GM23338 (cell line): Measurements from ENCODE around the gene DNAJB6. TPM values are rescaled to one million over a fixed set of nuclear protein-coding genes. Genes with fewer than 3 reads are reported as not detected.
A peak's percentile ranks its signal among the peaks of the same experiment; 100 is the strongest.

ENCODE experiments used
- ATAC-seq: fragments of 200-7000 bp; cut with Tn5 transposase; 3 replicates; pipeline ENCODE4 v1.9.1; 2020
- DNase-seq: peaks from one replicate; pipeline ENCODE4 v3.0.0-alpha.2; 2015; ENCODE audit warnings: low spot score
- H2AFZ ChIP-seq: fragments of 200-600 bp; sonication (generic); 2 replicates; pipeline ENCODE4 v1.8.0; 2016; ENCODE audit warnings: antibody characterized with exemption, mild to moderate bottlenecking, moderate library complexity
- H3F3A ChIP-seq: fragments of 200-600 bp; sonication (generic); replicated peaks from 2 replicates; pipeline ENCODE4 v1.8.0; 2017; ENCODE audit warnings: antibody characterized with exemption, mixed run types, low read depth
- H3K27ac ChIP-seq: fragments of 200-600 bp; sonication (generic); 2 replicates; pipeline ENCODE4 v1.6.1; 2016; ENCODE audit warnings: low read depth
- H3K27me3 ChIP-seq: fragments of 200-600 bp; sonication (generic); 2 replicates; pipeline ENCODE4 v1.8.0; 2016; ENCODE audit warnings: mild to moderate bottlenecking, mixed run types, moderate library complexity; ENCODE audit not compliant: insufficient read depth
- H3K36me3 ChIP-seq: fragments of 200-600 bp; sonication (generic); 2 replicates; pipeline ENCODE4 v1.8.0; 2016; ENCODE audit warnings: mild to moderate bottlenecking; ENCODE audit not compliant: insufficient read depth
- H3K4me1 ChIP-seq: fragments of 200-600 bp; sonication (generic); 2 replicates; pipeline ENCODE4 v1.8.0; 2016; ENCODE audit warnings: mild to moderate bottlenecking, moderate library complexity; ENCODE audit not compliant: insufficient read depth
- H3K4me2 ChIP-seq: fragments of 200-600 bp; sonication (generic); 2 replicates; pipeline ENCODE4 v1.7.1; 2017; ENCODE audit warnings: mixed run types
- H3K4me3 ChIP-seq: fragments of 200-600 bp; sonication (generic); 2 replicates; pipeline ENCODE4 v1.6.1; 2016; ENCODE audit warnings: mixed run types
- H3K79me2 ChIP-seq: fragments of 200-600 bp; sonication (generic); replicated peaks from 2 replicates; pipeline ENCODE4 v1.8.0; 2017; ENCODE audit warnings: mild to moderate bottlenecking; ENCODE audit not compliant: insufficient read depth
- H3K9me2 ChIP-seq: fragments of 200-600 bp; sonication (generic); 2 replicates; pipeline ENCODE4 v1.8.0; 2017; ENCODE audit not compliant: insufficient read depth
- H4K20me1 ChIP-seq: fragments of 200-600 bp; sonication (generic); replicated peaks from 2 replicates; pipeline ENCODE4 v1.8.0; 2017; ENCODE audit warnings: mild to moderate bottlenecking; ENCODE audit not compliant: insufficient read depth
- H3K27ac Mint-ChIP-seq: 2 replicates; pipeline ENCODE4 v1.8.0; 2020; ENCODE audit warnings: inconsistent platforms, mild to moderate bottlenecking, moderate library complexity, mixed read lengths
- H3K27me3 Mint-ChIP-seq: 3 replicates; pipeline ENCODE4 v1.8.0; 2022; ENCODE audit warnings: low read depth, mild to moderate bottlenecking, moderate library complexity, mixed read lengths, inconsistent platforms; ENCODE audit not compliant: insufficient read depth, poor library complexity
- H3K36me3 Mint-ChIP-seq: 3 replicates; pipeline ENCODE4 v1.8.0; 2021; ENCODE audit warnings: low read depth, mild to moderate bottlenecking, inconsistent platforms, moderate library complexity, mixed read lengths
- H3K4me1 Mint-ChIP-seq: 3 replicates; pipeline ENCODE4 v1.8.0; 2020; ENCODE audit warnings: mild to moderate bottlenecking, inconsistent platforms, mixed read lengths
- H3K4me3 Mint-ChIP-seq: 3 replicates; pipeline ENCODE4 v1.8.0; 2021; ENCODE audit warnings: moderate library complexity, mild to moderate bottlenecking, inconsistent platforms, mixed read lengths
- H3K9me3 Mint-ChIP-seq: 3 replicates; pipeline ENCODE4 v1.8.0; 2020; ENCODE audit warnings: moderate library complexity, mild to moderate bottlenecking, inconsistent platforms, mixed read lengths
- CREB1 ChIP-seq: fragments of 250-450 bp; sonication (Bioruptor Pico); IDR thresholded peaks from 2 replicates; pipeline ENCODE4 v1.5.0; 2020; ENCODE audit warnings: low read depth, mild to moderate bottlenecking, moderate library complexity
- EZH2 ChIP-seq: fragments of 200-600 bp; sonication (generic); IDR thresholded peaks from one replicate; pipeline ENCODE4 v1.8.0; 2017; ENCODE audit warnings: antibody characterized with exemption, mild to moderate bottlenecking, low read depth; ENCODE audit not compliant: unreplicated experiment
- EZH2phosphoT487 ChIP-seq: fragments of 200-600 bp; sonication (generic); IDR thresholded peaks from one replicate; pipeline ENCODE4 v1.8.1; 2018; ENCODE audit warnings: antibody characterized with exemption; ENCODE audit not compliant: unreplicated experiment
- JUNB ChIP-seq: IDR thresholded peaks from one replicate; pipeline ENCODE4 v1.6.1; 2016; ENCODE audit warnings: antibody characterized with exemption; ENCODE audit not compliant: unreplicated experiment
- NANOG ChIP-seq: IDR thresholded peaks from 2 replicates; pipeline ENCODE4 v1.6.1; 2016; ENCODE audit warnings: antibody characterized with exemption, borderline replicate concordance
- POLR2AphosphoS5 ChIP-seq: IDR thresholded peaks from 2 replicates; pipeline ENCODE4 v1.6.1; 2016; ENCODE audit warnings: antibody characterized with exemption, low read depth
- STAT1 ChIP-seq: IDR thresholded peaks from one replicate; pipeline ENCODE4 v1.6.1; 2016; ENCODE audit warnings: antibody characterized with exemption; ENCODE audit not compliant: unreplicated experiment
- ZNF114 ChIP-seq: fragments of 250-450 bp; sonication (Bioruptor Pico); IDR thresholded peaks from 2 replicates; pipeline ENCODE4 v1.5.0; 2020; ENCODE audit warnings: mild to moderate bottlenecking, moderate library complexity
- ZNF462 ChIP-seq: fragments of 250-450 bp; sonication (Bioruptor Pico); IDR thresholded peaks from 2 replicates; pipeline ENCODE4 v1.5.0; 2020; ENCODE audit warnings: mild to moderate bottlenecking, moderate library complexity
- polyA plus RNA-seq: library from polyadenylated mRNA; unstranded; fragments of >200 nt; fragmentation: Nextera tagmentation; extraction: Ambion mirVana; gene quantifications from 2 replicates; pipeline ENCODE4 v1.2.1, GENCODE V29; 2016
- total RNA-seq: library from RNA; depleted of rRNA; stranded (reverse); fragments of >200 nt; shearing (Covaris generic); gene quantifications from 2 replicates; pipeline ENCODE4 v1.2.3, GENCODE V29; 2014
- TF ChIP-seq, protein P1 (sequence below): IDR thresholded peaks from 2 replicates; pipeline ENCODE4 v1.6.1; 2016; ENCODE audit warnings: antibody characterized with exemption

DNAJB6 gene
- total and polyA plus RNA-seq, 2 experiments from 2014 or later: 308 to 322 TPM

DNA sequence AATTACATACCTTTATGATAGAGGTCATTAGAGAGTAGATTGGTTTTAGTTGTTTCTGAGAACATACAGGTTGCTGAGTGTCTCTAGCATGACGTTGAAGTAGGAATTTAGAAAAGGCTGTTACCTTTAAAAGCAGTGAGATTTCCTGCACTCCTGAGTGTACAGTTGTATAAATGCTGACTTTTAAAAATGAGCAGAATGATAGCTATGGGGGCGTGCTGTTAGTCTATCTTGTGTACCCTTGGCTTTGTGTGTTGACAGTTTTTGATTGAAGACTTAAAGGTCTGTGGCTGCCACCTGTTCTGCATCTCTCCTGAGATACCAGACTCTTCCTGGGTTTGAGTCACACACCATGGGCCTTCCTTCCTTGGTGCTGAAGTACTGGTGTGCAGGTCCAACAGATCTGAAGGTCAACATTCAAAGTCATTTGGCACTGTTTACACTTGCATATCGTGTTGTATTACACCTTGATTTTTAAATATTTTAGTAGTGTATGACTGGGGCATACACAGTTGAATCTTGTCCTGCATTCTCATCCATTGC lies 23.8 kb downstream of the DNAJB6 start (continued):
- TF ChIP-seq ZNF462: no peak
- no peak for TF ChIP-seq STAT1
- TF ChIP-seq EZH2: no peak
- no peak for TF ChIP-seq ZNF114 (CRISPR knock-in tag)
- no peak for TF ChIP-seq POLR2AphosphoS5
- TF ChIP-seq, protein P1, sequence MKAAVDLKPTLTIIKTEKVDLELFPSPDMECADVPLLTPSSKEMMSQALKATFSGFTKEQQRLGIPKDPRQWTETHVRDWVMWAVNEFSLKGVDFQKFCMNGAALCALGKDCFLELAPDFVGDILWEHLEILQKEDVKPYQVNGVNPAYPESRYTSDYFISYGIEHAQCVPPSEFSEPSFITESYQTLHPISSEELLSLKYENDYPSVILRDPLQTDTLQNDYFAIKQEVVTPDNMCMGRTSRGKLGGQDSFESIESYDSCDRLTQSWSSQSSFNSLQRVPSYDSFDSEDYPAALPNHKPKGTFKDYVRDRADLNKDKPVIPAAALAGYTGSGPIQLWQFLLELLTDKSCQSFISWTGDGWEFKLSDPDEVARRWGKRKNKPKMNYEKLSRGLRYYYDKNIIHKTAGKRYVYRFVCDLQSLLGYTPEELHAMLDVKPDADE: no peak
- TF ChIP-seq NANOG: no peak
- no peak for TF ChIP-seq JUNB
- no peak for TF ChIP-seq EZH2phosphoT487
- TF ChIP-seq CREB1 (CRISPR knock-in tag): no peak

DNA sequence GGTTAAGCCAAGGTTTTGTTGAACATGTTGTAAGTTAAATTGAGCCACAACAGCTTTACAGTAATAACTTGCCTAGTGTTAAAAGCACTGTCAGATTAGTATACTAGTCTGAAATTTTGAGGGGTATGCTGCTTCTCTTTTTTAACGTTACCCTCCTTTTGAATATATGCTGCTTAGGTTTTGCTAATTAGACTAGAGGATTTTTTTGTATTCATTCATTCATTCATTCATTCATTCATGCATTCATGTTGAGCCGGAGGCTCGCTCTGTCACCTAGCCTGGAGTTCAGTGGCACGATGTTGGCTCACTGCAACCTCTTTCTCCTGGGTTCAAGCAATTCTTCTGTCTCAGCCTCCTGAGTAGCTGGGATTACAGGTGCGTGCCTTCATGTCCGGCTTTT lies 24.7 kb downstream of the DNAJB6 start:
- peaks cover 51% of the 10 kb centered on the region for H3K4me1 ChIP-seq
- H4K20me1 ChIP-seq: peaks cover 95% of the 10 kb centered on the region
- H3F3A ChIP-seq: peaks cover 62% of the 10 kb centered on the region
- peaks cover 46% of the 10 kb centered on the region for H3K4me1 Mint-ChIP-seq
- peaks cover 68% of the 10 kb centered on the region for H3K36me3 ChIP-seq
- H3K79me2 ChIP-seq: peaks cover 100% of the 10 kb centered on the region
- H3K36me3 Mint-ChIP-seq: peaks cover 92% of the 10 kb centered on the region
- no peaks in the 10 kb centered on the region for H3K9me3 Mint-ChIP-seq
- DNase-seq: no peak
- H2AFZ ChIP-seq: no peak overlapping the region
- H3K4me3 Mint-ChIP-seq: no peak overlapping the region
- no peaks in the 10 kb centered on the region for H3K9me2 ChIP-seq
- H3K27me3 Mint-ChIP-seq: peaks cover 14% of the 10 kb centered on the region
- no peak for ATAC-seq
- TF ChIP-seq EZH2 (no peak), EZH2phosphoT487 (no peak), NANOG (no peak)
- no peak overlapping the region for H3K27ac Mint-ChIP-seq
- H3K4me3 ChIP-seq: no peak overlapping the region
- H3K27ac ChIP-seq: peak overlapping the region; percentile 9; the same call in 1 of the 2 replicates
- no peaks in the 10 kb centered on the region for H3K27me3 ChIP-seq
- no peak overlapping the region for H3K4me2 ChIP-seq
